Hepatocyte (in vitro differentiated cells): ENCODE results near the gene PPP1R14B.

Experiments used
- CTCF ChIP-seq: fragments of 200-600 bp; sonication (generic); IDR thresholded peaks from 2 replicates; pipeline ENCODE4 v1.5.1; 2016; ENCODE audit warnings: antibody characterized with exemption, mild to moderate bottlenecking; ENCODE audit not compliant: poor library complexity
- EZH2 ChIP-seq: fragments of 200-600 bp; sonication (generic); IDR thresholded peaks from 2 replicates; pipeline ENCODE4 v1.6.1; 2016; ENCODE audit warnings: antibody characterized with exemption, mild to moderate bottlenecking, borderline replicate concordance
- EZH2phosphoT487 ChIP-seq: fragments of 200-600 bp; sonication (generic); IDR thresholded peaks from one replicate; pipeline ENCODE4 v1.6.1; 2018; ENCODE audit warnings: antibody characterized with exemption, mild to moderate bottlenecking, low read depth, moderate library complexity; ENCODE audit not compliant: unreplicated experiment, severe bottlenecking

- no peak for TF ChIP-seq EZH2
- no peak for TF ChIP-seq CTCF
- no peak for TF ChIP-seq EZH2phosphoT487
Measured at GRCh38 chr11:64261556-64262080, 14.9 kb upstream of the PPP1R14B start.
